PC-3 (cell line): ENCODE results near the gene FOXJ3.

Experiments used
- CTCF ChIP-seq: fragments of 300-600 bp; sonication (generic); conservative IDR thresholded peaks from 2 replicates; pipeline ENCODE4 v1.5.1; 2017; ENCODE audit warnings: antibody characterized with exemption, low read depth, mild to moderate bottlenecking, low read length
- EZH2 ChIP-seq: fragments of 300-600 bp; sonication (generic); IDR thresholded peaks from one replicate; pipeline ENCODE4 v1.6.1; 2017; ENCODE audit warnings: antibody characterized with exemption, mild to moderate bottlenecking, low read length; ENCODE audit not compliant: unreplicated experiment
- EZH2phosphoT487 ChIP-seq: fragments of 300-600 bp; sonication (generic); IDR thresholded peaks from 2 replicates; pipeline ENCODE4 v1.6.1; 2018; ENCODE audit warnings: mild to moderate bottlenecking, antibody characterized with exemption, low read length, borderline replicate concordance

GRCh38 chr1:42328916-42329496 is 6.0 kb downstream of the FOXJ3 start:
- TF ChIP-seq CTCF: no peak
- no peak for TF ChIP-seq EZH2
- TF ChIP-seq EZH2phosphoT487: no peak
